Liver (tissue), 9 donors: ENCODE data around the gene SKIL. TPM values are rescaled to one million over a fixed set of nuclear protein-coding genes. Genes with fewer than 3 reads are reported as not detected.

Source experiments
- DNase-seq: peaks from one replicate; pipeline ENCODE4 v3.0.0-alpha.2; 2017; ENCODE audit warnings: low spot score
- H3K27ac ChIP-seq, 2 donors: one replicate each; pipeline ENCODE4 v1.7.0; 2013; ENCODE audit warnings: inconsistent platforms in 2 of 2, low read length in 2 of 2, control low read depth in 1 of 2, low read depth in 1 of 2, mild to moderate bottlenecking in 1 of 2
- H3K27me3 ChIP-seq, 4 donors: one replicate each; pipeline versions ENCODE4 v1.6.1 to v1.7.0; 2013; ENCODE audit warnings: low read length in 3 of 4, inconsistent platforms in 1 of 4, mild to moderate bottlenecking in 1 of 4, moderate library complexity in 1 of 4; ENCODE audit not compliant: control insufficient read depth in 4 of 4, insufficient read depth in 4 of 4
- H3K36me3 ChIP-seq, 4 donors: one replicate each; pipeline versions ENCODE4 v1.6.1 to v1.7.0; 2013; ENCODE audit warnings: low read length in 3 of 4, mild to moderate bottlenecking in 3 of 4, low read depth in 1 of 4, moderate library complexity in 1 of 4; ENCODE audit not compliant: control insufficient read depth in 4 of 4, insufficient read depth in 3 of 4
- H3K4me1 ChIP-seq, 4 donors: one replicate each; pipeline versions ENCODE4 v1.6.1 to v1.7.0; 2013; ENCODE audit warnings: low read length in 3 of 4, mild to moderate bottlenecking in 3 of 4, moderate library complexity in 1 of 4; ENCODE audit not compliant: control insufficient read depth in 4 of 4, insufficient read depth in 4 of 4
- H3K4me3 ChIP-seq, 3 donors: one replicate each; pipeline versions ENCODE4 v1.6.1 to v1.7.0; 2013; ENCODE audit warnings: low read length in 3 of 3, control low read depth in 1 of 3, low read depth in 1 of 3, mild to moderate bottlenecking in 1 of 3
- H3K9ac ChIP-seq, 2 donors: one replicate each; pipeline ENCODE4 v1.7.0; 2013; ENCODE audit warnings: low read length in 2 of 2, mild to moderate bottlenecking in 2 of 2, moderate library complexity in 2 of 2, control low read depth in 1 of 2, low read depth in 1 of 2
- H3K9me3 ChIP-seq, 4 donors: one replicate each; pipeline versions ENCODE4 v1.6.1 to v1.7.0; 2013; ENCODE audit warnings: low read length in 3 of 4; ENCODE audit not compliant: control insufficient read depth in 4 of 4
- EGR1 ChIP-seq, 2 donors: IDR thresholded peaks; 2 replicates each; pipeline ENCODE4 v1.6.1; 2016 to 2018; ENCODE audit warnings: antibody characterized with exemption in 2 of 2, low read depth in 2 of 2
- FOXA1 ChIP-seq: IDR thresholded peaks from 2 replicates; pipeline ENCODE4 v1.6.1; 2016; ENCODE audit warnings: antibody characterized with exemption
- FOXA2 ChIP-seq: IDR thresholded peaks from 2 replicates; pipeline ENCODE4 v1.6.1; 2016; ENCODE audit warnings: antibody characterized with exemption
- GABPA ChIP-seq, 2 donors: IDR thresholded peaks in 1 of 2; conservative IDR thresholded peaks in 1 of 2; 2 replicates each; pipeline ENCODE4 v1.6.1; 2016; ENCODE audit warnings: antibody characterized with exemption in 2 of 2, mild to moderate bottlenecking in 1 of 2, moderate library complexity in 1 of 2
- HNF4A ChIP-seq, 2 donors: conservative IDR thresholded peaks; 2 replicates each; pipeline ENCODE4 v1.6.1; 2016; ENCODE audit warnings: antibody characterized with exemption in 2 of 2, mild to moderate bottlenecking in 2 of 2
- HNF4G ChIP-seq: IDR thresholded peaks from 2 replicates; pipeline ENCODE4 v1.6.1; 2016; ENCODE audit warnings: antibody characterized with exemption
- JUND ChIP-seq, 2 donors: IDR thresholded peaks; 2 replicates each; pipeline ENCODE4 v1.6.1; 2016; ENCODE audit warnings: antibody characterized with exemption in 2 of 2
- NR2F2 ChIP-seq: IDR thresholded peaks from 2 replicates; pipeline ENCODE4 v1.6.1; 2016; ENCODE audit warnings: antibody characterized with exemption
- RAD21 ChIP-seq, 2 donors: IDR thresholded peaks; 2 replicates each; pipeline ENCODE4 v1.6.1; 2016; ENCODE audit warnings: antibody characterized with exemption in 2 of 2, mild to moderate bottlenecking in 2 of 2
- REST ChIP-seq: IDR thresholded peaks from 2 replicates; pipeline ENCODE4 v1.6.1; 2016; ENCODE audit warnings: antibody characterized with exemption, mild to moderate bottlenecking
- RXRA ChIP-seq, 2 donors: IDR thresholded peaks; 2 replicates each; pipeline ENCODE4 v1.6.1; 2017 to 2018; ENCODE audit warnings: antibody characterized with exemption in 2 of 2, mild to moderate bottlenecking in 1 of 2
- SP1 ChIP-seq: IDR thresholded peaks from 2 replicates; pipeline ENCODE4 v1.6.1; 2018; ENCODE audit warnings: antibody characterized with exemption, mild to moderate bottlenecking
- TAF1 ChIP-seq: conservative IDR thresholded peaks from 2 replicates; pipeline ENCODE4 v1.6.1; 2016; ENCODE audit warnings: antibody characterized with exemption, mild to moderate bottlenecking
- YY1 ChIP-seq: IDR thresholded peaks from 2 replicates; pipeline ENCODE4 v1.6.1; 2016; ENCODE audit warnings: antibody characterized with exemption, mild to moderate bottlenecking
- WGBS: extraction: QIAGEN DNeasy Blood & Tissue Kit; methylation state at CpG from one replicate; pipeline ENCODE4 v1.1.7; 2013; 5-methylcytosine and 5-hydroxymethylcytosine counted together
- polyA plus RNA-seq, 2 donors: library from polyadenylated mRNA; stranded (reverse) in 1 of 2; unstranded in 1 of 2; fragments of 200-250 nt in 1 of 2; fragments of >200 nt in 1 of 2; fragmentation: Nextera tagmentation in 1 of 2; extraction: Ambion mirVana in 1 of 2; gene quantifications; one replicate each; pipeline versions ENCODE4 v1.2.1 to v1.2.3, GENCODE V29; 2013 to 2015
- total RNA-seq, 2 donors: library from RNA; depleted of rRNA; stranded (reverse); fragments of >200 nt; gene quantifications; one replicate each; pipeline ENCODE4 v1.2.3, GENCODE V29; 2014
- TF ChIP-seq, protein P1 (sequence below): IDR thresholded peaks from 2 replicates; pipeline ENCODE4 v1.6.1; 2016; ENCODE audit warnings: antibody characterized with exemption
- TF ChIP-seq, protein P2 (sequence below): fragments of 150-350 bp; IDR thresholded peaks from 2 replicates; pipeline ENCODE4 v1.5.1; 2017; ENCODE audit warnings: improper control_type of control experiment, low read depth, low read length; ENCODE audit not compliant: missing input control
- TF ChIP-seq, protein P3 (sequence below): IDR thresholded peaks from 2 replicates; pipeline ENCODE4 v1.6.1; 2016; ENCODE audit warnings: antibody characterized with exemption
- TF ChIP-seq, protein P4 (sequence below): IDR thresholded peaks from 2 replicates; pipeline ENCODE4 v1.6.1; 2016; ENCODE audit warnings: antibody characterized with exemption
- donor health status: healthy.
- donor health status: healthy.
- donor health status: healthy.
- donor health status: healthy.
- donor health status: healthy.

SKIL gene
- total and polyA plus RNA-seq, 4 donors = 2.5 to 43.2 (median 14.2) TPM

GRCh38 chr3:170361711-170362110 is 4.2 kb downstream of the SKIL start:
- Histone ChIP-seq H3K9me3 (no peaks in the 10 kb centered on the region), H3K9ac (no peak overlapping the region), H3K27ac (no peak overlapping the region), H3K4me3 (no peak overlapping the region), H3K36me3 (peaks cover 0 to 8% (median 5%) of the 10 kb centered on the region in 4 donors), H3K4me1 (peaks cover 12 to 32% (median 29%) of the 10 kb centered on the region in 4 donors), H3K27me3 (no peaks in the 10 kb centered on the region)
- TF ChIP-seq TAF1 = no peak
- TF ChIP-seq, protein P1, sequence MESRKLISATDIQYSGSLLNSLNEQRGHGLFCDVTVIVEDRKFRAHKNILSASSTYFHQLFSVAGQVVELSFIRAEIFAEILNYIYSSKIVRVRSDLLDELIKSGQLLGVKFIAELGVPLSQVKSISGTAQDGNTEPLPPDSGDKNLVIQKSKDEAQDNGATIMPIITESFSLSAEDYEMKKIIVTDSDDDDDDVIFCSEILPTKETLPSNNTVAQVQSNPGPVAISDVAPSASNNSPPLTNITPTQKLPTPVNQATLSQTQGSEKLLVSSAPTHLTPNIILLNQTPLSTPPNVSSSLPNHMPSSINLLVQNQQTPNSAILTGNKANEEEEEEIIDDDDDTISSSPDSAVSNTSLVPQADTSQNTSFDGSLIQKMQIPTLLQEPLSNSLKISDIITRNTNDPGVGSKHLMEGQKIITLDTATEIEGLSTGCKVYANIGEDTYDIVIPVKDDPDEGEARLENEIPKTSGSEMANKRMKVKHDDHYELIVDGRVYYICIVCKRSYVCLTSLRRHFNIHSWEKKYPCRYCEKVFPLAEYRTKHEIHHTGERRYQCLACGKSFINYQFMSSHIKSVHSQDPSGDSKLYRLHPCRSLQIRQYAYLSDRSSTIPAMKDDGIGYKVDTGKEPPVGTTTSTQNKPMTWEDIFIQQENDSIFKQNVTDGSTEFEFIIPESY = no peak
- TF ChIP-seq NR2F2 = no peak
- TF ChIP-seq SP1 = no peak
- TF ChIP-seq HNF4G = no peak
- TF ChIP-seq, protein P2, sequence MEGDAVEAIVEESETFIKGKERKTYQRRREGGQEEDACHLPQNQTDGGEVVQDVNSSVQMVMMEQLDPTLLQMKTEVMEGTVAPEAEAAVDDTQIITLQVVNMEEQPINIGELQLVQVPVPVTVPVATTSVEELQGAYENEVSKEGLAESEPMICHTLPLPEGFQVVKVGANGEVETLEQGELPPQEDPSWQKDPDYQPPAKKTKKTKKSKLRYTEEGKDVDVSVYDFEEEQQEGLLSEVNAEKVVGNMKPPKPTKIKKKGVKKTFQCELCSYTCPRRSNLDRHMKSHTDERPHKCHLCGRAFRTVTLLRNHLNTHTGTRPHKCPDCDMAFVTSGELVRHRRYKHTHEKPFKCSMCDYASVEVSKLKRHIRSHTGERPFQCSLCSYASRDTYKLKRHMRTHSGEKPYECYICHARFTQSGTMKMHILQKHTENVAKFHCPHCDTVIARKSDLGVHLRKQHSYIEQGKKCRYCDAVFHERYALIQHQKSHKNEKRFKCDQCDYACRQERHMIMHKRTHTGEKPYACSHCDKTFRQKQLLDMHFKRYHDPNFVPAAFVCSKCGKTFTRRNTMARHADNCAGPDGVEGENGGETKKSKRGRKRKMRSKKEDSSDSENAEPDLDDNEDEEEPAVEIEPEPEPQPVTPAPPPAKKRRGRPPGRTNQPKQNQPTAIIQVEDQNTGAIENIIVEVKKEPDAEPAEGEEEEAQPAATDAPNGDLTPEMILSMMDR = no peak
- no peak for TF ChIP-seq RAD21 (IDR thresholded peaks at IDR 0.05)
- no peak for TF ChIP-seq RXRA (IDR thresholded peaks at IDR 0.05)
- TF ChIP-seq GABPA (IDR thresholded peaks at IDR 0.05 in 1 of 2, conservative IDR thresholded peaks at IDR 0.05 in 1 of 2) = no peak
- TF ChIP-seq HNF4A (conservative IDR thresholded peaks at IDR 0.05) = no peak
- TF ChIP-seq, protein P3, sequence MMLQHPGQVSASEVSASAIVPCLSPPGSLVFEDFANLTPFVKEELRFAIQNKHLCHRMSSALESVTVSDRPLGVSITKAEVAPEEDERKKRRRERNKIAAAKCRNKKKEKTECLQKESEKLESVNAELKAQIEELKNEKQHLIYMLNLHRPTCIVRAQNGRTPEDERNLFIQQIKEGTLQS = no peak
- no peak for TF ChIP-seq EGR1 (IDR thresholded peaks at IDR 0.05; ENCODE audit: low read depth in 2 of 2)
- no peak for TF ChIP-seq REST
- TF ChIP-seq, protein P4, sequence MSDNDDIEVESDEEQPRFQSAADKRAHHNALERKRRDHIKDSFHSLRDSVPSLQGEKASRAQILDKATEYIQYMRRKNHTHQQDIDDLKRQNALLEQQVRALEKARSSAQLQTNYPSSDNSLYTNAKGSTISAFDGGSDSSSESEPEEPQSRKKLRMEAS = no peak
- no peak for TF ChIP-seq FOXA2
- no peak for TF ChIP-seq JUND (IDR thresholded peaks at IDR 0.05)
- no peak for TF ChIP-seq FOXA1
- no peak for TF ChIP-seq YY1
- WGBS = 91% methylated on average over 6 of the region's 6 CpGs
- no peak for DNase-seq
